SHP77 treated with DMSO at 0.1 percent for 48 hours (cell line): ENCODE measurements around the gene EME2.

Experiments
- DNase-seq: peaks from one replicate; lab custom pipeline; 2025; lab: John Stamatoyannopoulos, UW

The EME2 gene

DNA sequence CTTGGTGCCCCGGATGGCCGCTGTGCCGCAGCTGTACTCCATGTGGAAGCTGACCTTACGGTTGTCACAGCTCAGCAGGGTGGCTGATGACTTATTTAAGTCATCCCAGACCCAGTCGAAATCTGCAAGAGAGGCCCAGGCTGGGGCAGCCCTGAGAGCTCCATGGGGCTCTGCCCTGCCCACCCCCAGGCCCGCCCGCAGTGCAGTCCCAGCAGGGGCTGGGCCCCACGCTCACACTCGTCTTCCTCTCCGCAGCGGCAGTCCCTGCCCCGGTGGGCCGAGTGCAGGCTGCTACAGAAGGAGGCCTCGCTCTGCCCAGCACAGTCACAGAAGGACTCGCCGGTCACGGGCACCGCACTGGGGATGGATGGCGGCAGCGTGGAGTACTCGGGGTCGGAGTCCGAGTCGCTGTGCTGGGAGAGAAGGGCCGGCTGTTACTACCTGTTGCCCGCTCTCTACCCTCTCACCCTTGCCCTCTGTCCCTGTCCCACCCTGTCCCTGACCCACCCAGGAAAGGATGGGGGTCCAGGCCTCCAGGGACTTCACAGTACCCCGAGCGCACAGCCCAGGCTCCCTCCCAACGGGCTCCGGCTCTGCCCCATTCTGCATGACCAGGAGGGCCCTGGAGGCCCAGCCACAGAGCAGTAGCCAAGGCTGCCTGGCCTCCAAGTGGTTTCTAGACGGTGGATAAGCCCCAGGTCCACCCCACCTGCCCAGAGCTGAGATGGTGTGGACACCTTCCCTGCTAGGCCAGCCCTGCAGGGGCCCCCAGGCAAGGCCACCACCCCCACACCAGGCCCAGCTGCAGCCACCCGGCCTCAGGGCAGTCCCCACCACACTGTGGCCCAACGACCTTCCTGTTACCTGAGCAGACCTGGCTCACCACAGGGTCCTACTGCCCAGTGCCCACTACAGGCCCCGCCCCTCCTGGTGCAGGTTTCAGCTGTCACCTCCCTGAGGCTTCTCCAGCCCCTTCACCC lies 5.9 kb downstream of the EME2 start:
- DNase-seq = no peak

DNA sequence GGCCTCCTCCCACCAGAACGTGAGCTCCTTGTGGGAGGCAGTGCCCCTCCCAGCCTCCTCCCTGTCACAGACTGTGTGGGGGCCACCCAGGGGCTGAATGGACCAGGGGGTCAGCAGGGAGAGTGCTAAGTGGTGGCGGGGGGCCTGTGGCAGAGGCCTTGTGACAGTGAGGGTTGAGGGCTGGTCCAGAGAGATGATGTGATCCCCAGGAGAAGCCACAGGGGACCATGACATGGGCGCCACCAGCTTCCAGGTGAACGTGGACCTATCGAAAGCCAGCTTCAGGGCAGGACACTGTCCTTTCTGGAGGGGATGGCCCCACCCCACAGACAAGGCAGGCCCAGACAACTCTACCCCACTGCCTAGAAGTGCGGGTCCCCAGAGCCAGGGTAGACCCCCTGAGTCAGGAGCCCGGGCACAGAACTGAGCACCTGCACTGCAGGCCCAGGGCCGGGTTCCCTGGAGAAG lies 6.7 kb downstream of the EME2 start:
- no peak for DNase-seq

DNA sequence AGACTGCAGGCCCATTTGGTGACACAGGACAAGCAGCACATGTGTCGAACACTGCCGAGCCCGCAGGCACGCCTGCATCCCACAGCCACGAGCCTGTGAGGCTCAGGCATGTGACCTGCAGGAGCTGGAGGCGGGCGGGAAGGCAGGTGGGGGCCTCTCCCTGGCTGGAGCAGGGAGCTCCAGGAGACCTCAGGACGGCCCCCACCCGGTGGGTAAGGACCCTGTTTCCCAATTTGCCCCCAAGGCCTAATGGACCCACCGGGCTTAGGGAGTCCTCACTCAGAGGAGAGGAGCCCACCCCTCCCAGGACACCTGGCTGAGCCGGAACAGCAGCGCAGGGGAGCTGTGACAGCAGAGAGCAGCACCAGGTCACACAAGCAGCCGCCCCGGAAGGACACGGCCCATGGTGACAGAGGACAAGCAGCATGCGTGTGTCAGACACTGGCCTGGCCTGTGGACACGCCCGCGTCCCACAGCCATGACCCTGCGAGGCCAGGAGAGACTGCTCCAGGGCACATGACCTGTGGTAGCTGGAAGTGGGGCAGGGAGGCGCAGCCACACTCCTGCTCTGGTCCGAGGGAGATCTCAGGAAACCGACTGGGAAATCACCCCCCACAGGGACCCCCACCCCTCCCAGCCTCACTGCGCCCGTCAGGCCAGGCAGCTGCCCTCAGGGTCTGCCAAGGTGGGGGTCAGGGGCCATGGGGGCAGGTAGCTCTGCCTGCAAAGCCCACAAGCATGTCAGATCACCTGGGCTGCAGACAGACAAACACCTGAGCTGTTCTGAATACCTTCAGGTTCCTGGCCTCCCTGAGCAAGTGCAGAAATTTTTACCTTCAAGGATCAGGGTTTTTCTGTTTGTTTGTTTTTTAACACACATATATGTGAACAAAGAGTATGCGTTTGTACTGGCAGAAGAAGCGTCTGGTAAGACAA lies 7.4 kb downstream of the EME2 start:
- no peak for DNase-seq

DNA sequence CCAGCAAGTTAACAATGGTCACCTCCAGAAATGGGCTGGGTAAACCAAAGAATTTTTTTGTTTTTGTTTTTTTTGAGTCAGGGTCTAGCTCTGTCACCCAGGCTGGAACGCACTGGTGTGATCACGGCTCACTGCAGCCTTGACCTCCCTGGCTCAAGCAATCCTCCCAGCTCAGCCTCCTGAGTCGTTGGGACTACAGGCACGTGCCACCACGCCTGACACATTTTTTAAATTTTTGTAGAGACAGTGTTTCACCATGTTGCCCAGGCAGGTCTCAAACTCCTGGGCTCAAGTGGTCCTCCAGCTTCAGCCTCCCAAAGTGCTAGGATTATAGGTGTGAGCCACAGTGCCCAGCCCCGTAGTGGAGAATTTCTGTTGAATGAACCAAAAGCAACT lies 8.1 kb downstream of the EME2 start:
- no peak for DNase-seq

DNA sequence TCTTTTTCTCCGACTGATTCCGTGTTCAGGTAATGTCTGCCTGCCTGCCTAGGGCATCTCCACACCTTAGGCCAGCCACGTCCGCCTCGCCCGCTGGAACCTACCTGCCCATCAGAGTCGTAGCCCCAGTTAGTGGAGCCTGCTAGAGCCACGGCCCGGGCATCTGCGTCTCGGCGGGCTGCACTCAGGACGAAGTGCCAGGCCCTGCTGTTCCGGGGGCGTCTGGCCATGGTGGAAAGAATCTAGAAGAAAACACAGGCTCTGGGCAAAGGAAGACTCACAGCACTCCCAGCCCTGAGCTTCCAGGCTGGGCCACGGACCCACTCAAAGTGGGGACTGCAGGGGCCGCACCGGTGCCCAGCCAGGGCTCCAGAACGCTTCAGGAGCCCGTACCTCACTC lies 8.6 kb downstream of the EME2 start:
- no peak for DNase-seq

DNA sequence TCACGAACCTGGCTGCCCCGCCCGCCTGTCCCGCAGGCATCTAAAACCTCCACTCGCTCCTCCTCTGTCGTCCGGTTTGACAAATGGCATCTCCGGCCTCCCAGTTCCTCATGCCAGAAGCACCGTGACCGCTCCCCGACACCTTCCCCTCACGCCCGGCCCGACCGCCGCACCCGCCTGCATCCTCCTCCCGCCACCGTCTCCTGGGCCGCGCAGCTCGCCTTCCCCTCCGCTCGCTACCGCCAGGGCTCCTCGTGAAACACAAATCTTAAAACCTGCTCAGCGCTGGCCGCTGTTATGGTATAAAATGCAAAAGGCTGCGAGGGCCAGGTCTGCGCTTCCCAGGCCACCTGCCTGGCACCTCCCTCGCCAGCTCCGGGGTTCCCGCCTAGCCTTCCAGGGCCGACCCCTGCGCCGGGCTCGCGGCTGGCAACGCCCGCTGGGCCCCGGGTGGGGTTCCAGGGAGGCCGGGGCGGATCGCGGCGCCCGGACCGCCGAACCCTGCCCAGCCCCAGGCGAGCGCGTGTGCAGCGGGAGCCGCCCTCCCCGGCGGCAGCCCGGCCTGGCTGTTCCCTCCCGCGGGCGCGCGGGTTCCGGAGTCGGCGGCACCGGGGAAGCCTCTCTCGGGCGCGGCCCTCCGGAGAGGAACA lies 9.3 kb downstream of the EME2 start:
- no peak for DNase-seq

DNA sequence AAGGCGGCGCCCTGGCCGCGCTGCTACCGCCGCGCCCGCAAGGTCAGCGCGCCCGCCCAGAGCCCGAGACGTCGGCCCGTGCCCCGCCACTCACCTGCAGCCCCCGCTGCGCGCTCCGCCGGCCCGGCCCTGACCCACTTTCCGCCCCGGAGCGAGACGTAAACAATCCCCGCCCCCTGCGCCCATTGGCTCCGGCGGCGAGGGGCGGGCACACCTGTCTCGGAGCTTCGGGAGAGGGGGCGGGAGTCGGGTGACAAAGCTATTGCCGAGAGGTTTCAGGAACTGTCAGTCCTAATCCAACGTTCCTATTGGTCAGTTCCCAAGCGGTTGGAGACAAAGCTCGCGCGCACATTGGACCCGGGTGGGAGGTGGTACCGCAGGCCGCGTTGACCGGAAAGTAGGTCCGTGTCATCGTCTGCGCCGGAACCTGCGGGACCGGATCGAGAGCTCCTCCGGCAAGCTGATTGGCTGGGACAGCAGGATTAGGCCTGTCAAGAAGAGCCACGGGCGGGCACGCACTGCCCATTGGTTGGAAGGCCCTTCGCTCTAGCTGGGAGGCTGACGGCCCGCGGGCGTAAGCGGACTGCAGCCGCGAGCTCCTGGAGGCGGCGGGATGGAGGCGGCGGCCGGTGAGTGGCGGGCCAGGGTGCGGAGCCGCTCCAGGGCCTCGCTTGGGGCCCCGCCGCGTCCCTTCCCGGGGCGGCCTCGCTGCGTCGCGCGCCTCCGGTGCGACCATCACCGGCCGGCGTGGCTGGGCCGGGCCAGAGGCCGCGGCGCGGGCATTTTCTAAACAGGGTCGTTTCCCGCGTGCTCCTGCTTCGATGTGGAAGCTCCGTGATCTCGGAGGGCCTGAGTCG lies 10.0 kb downstream of the EME2 start, which contains the start of the genes NUBP2 and SPSB3:
NUBP2 (plus strand) TSS at position 553 of the 857 bp plus-strand sequence; CDS start at position 614, 61 bp downstream.
SPSB3 (minus strand) TSS at position 164 of the 857 bp plus-strand sequence. CDS start 1,088 bp downstream, outside the sequence.
- DNase-seq = peak; percentile 97

DNA sequence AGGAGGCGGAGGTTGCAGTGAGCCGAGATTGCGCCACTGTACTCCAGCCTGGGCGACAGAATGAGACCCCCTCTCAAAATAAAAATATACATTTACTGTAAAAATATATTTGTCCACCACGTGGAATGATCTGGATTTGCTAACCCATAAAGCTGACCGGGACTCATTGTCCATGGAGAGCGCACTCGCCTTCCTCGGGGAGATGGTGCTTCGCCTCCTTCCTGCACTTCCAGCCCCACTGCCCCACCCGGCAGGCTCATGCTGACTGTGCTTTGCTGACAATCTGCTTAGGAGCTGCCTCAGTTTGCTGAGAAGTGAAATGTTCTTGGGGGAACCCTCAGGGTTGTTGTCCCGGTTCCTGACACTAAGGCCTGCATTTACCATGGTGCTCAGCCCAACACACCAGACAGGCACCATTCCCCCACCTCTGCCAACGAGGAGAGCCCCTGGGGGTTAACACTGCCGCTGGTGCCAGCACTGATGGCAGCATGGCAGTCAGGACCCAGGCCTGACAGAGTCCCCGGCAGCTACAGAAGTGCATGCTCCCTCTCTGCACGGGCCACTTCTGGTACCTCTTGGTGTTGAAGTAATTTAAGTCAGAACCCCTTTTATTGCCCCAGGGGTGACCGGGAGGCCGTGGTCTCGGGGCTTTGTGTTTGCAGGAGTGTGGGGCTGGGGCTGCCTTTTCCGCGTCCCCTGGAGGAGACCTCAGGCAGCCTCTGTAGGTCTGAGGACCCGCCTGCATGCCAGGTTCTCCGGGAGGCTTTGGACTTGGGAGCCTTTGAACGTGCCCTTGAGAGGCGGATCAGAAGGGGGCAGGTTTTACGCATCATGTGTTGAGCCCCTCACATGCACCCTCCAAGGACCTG lies 12.6 kb downstream of the EME2 start:
- no peak for DNase-seq

DNA sequence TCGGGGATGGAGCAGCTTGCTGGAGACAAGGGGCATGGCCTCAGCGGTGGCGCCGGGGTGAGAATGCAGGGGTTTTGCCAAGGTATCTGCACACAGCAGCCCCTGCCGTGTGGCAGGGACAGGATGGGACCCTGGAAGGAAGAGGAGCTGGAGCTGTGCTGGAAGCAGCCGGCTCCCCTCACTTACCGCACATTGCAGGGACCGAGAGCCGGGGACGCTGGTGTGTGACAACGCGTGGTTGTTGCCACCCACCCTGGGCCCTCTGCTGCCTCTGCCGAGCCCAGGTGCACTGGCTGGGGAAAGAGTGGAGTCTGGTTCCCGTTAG lies 13.2 kb downstream of the EME2 start:
- no peak for DNase-seq

DNA sequence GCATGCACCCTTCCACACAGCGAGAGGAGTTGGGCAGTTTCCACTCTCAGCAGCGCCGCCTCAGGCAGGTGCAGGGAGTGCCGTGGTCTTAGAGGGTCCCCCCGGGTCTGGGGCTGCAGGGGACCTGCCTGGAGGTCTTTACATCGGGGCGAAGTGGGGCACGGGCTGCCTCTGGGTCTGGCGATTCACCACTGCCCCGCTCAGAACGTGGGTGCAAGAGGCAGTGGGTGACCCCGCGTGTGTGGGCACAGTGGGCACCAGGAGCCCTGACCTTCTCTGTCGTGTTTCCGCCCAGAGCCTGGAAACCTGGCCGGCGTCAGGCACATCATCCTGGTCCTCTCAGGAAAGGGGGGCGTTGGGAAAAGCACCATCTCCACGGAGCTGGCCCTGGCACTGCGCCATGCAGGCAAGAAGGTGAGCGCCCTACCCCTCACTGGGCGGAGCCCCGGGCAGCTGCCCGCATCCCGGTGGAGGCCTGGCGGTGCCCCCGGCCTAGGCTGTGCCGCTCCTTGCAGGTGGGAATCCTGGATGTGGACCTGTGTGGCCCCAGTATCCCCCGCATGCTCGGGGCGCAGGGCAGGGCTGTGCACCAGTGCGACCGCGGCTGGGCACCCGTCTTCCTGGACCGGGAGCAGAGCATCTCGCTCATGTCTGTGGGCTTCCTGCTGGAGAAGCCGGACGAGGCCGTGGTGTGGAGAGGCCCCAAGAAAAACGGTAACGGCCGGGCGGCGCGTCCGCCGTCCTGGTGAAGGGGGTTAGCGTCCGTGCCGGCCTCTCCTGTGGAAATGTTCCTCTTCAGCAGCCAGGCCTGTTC lies 13.8 kb downstream of the EME2 start:
- no peak for DNase-seq

DNA sequence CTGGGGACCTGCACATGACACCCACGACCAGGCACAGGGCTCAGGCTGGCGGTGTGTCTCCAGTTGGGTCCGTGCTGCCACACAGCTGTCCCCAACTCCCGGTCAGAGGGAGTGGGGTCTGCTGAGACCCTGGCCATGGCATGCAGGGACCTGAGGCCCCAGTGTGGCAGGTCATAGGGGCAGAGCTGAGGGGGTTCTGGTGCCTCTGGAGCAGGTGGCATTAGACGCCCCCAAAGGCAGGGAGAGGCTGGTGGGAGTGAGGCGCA lies 14.4 kb downstream of the EME2 start:
- no peak for DNase-seq

DNA sequence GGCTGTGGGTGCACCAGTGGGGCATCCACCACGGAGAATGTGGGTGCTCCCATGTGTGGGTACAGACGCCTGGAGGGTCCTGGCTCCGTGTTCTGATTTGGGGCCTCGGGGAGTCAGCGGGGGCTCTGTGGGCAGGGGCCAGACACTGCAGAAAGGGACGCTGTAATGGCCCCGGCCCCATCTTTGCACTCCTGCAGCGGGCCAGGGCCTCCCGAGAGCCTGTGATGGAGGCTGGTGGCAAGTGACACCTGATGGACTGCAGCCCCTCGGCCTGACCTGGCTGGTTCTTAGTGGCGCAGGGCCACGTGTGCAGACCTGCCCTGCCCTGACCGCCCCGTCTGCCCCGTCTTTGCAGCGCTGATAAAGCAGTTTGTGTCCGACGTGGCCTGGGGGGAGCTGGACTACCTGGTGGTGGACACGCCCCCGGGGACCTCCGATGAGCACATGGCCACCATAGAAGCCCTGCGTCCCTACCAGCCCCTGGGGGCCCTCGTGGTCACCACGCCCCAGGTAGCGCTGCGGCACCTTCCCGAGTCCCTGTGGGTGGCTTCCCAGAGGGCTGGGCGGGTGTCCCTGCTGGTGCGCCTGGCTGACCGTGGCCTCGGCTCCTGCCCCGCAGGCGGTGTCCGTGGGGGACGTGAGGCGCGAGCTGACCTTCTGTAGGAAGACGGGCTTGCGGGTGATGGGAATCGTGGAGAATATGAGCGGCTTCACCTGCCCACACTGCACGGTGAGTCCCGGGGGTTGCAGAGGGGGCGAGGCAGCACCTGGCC lies 14.9 kb downstream of the EME2 start:
- no peak for DNase-seq

DNA sequence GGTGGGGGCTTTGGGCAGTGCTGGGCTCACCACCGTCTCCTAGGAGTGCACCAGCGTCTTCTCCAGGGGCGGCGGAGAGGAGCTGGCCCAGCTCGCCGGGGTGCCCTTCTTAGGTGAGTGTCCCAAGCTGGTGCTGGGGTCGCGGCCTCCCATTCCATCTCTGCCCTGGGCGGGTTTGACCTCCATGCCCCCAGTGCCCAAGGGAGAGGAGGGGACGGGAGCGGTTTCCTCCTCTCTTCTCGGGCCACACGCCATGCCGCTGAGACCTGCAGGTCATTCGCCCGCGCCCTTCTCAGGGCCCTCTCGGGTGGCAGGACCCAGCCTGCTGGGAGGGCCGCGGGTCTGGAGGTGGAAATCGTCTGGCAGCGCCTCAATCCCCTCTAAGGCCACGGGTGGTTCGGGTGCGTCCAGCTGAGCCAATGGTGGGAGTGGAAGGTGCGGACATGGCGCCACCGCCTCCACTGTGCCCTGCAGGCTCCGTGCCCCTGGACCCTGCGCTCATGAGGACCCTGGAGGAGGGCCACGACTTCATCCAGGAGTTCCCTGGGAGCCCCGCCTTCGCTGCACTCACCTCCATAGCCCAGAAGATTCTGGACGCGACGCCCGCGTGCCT lies 15.6 kb downstream of the EME2 start:
- DNase-seq = no peak

DNA sequence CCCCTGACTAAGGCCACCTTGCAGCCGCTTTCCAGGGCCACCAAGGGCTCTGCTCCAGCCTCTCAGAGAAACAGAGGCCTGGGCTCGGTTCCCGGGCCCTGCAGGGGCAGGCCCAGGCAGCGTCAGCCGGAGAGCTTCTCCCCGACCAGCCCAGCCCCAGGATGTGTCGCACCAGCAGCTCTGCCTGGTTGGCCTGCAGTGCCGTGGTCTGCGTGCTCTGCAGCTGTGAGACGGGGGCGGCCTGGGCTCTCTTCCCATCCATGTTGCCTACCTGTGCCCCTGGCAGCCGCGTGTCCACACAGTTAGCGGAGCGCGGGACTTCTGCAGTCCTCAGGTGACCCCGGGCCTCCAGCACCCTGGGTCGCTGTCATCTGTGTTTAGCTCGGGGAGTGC lies 16.1 kb downstream of the EME2 start:
- no peak for DNase-seq

DNA sequence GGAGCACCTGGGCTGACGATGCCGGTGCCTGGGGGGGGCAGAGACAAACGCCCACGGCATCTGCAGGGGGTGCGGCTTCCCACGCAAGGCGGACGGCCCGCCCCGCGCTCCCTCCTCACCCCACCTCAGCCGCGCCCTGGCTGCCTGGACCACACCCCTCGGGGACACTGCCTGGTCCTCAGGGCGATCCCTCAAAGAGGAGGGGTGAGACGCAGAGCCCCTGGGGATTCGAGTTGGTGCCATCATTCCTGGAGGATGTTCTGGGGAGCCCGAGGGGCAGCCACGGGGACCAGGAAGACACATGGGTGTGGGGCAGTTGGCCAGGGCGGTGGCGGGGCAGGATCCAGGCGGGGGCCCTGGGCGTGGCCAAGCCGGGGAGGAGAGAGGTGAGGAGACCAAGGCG lies 17.0 kb downstream of the EME2 start:
- DNase-seq = no peak

DNA sequence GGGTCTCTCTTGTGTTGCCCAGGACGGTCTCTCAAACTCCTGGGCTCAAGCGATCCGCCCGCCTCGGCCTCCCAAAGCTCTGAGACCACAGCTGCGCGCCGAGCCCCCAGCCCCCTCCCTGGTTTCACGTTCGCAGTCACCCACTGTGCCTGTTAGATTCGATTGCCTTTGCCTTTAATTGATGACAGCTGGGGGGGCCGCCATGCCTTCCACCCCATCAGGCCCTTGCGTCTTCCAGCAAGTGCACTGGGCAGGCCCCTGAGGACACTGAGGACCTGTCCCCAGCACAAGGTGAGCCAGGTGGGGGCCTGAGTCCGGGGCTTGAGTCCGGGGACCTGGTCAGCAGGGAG lies 17.6 kb downstream of the EME2 start:
- no peak for DNase-seq

DNA sequence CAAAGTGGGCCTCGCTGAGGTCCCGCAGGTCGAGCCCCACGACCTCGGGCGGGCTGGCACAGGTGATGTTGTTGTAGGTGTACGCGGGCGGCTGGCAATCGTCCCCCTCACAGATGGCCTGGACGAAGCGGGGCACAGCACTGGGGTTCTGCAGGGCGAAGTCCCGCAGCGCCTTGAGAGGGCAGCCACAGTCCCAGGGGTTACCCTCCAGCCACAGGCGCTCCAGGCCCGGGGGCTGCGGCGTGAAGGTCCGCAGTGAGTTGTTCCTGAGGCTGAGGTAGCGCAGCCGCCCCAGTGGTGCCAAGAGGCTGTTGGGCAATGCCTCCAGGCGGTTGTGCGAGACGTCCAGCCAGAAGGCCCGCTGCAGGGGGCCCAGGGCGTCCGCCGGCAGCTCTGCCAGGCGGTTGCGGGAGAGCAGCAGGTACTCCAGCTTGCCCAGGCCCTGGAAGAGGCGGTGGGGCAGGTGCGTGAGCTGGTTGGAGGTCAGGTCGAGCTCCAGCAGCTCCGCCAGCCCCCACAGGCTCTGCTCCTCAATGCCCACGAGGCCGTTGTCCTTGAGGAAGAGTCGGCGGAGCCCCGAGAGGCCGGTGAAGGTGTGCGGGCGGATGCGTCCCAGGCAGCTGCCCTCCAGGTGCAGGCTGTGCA lies 18.1 kb downstream of the EME2 start:
- no peak for DNase-seq
